ENCODE measurements around the gene RASA3.
"Not testable (repeated sequence)": the region's sequence is repeated elsewhere in the genome, so short reads cannot be mapped to it uniquely, and the experiment has no call there.

The RASA3 gene

DNA sequence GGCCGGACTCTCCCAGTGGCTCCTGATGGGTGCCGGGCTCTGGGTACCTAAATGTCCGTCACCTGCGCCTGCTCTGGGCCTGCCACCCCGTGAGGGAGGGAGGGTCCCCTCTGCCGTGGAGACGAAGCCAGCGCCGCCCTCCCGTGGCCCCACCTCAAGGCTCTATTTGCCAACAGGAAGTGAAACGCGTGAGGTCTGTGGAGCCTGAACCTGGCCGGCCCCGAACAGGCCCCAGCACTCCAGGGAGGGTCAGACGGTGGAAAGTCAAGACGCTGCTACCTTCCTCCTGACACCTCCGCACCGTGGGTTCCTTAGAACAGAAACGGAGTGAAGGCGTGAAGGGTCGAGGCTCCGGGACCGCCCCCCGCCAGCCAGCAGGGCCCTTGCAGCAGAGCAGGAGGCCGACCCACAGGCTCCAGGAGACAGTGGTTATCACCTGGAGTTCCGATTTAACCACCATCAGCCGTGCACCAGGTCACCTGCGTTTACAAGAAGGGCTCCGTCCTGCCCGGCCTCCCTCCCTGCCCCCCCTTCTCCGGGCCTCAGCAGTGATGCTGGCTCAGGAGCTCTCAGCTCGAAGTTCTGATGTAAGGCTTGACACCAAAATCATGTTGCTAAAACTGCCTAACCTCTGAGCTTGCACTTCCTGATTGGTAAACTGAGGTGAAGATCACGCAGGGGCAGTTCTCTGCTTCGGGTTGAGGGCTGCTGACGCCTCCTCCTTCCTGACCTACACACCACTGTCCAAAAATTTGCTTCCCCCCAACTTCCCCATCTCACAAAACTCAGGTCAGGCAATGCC is 107.6 kb downstream of the RASA3 start:
- H3K4me3 ChIP-seq (replicated peaks; ENCODE audit: low read depth, low read length) = no peak overlapping the region
- TF ChIP-seq, protein P1, sequence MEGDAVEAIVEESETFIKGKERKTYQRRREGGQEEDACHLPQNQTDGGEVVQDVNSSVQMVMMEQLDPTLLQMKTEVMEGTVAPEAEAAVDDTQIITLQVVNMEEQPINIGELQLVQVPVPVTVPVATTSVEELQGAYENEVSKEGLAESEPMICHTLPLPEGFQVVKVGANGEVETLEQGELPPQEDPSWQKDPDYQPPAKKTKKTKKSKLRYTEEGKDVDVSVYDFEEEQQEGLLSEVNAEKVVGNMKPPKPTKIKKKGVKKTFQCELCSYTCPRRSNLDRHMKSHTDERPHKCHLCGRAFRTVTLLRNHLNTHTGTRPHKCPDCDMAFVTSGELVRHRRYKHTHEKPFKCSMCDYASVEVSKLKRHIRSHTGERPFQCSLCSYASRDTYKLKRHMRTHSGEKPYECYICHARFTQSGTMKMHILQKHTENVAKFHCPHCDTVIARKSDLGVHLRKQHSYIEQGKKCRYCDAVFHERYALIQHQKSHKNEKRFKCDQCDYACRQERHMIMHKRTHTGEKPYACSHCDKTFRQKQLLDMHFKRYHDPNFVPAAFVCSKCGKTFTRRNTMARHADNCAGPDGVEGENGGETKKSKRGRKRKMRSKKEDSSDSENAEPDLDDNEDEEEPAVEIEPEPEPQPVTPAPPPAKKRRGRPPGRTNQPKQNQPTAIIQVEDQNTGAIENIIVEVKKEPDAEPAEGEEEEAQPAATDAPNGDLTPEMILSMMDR (IDR thresholded peaks at IDR 0.05; ENCODE audit: low read depth, low read length, missing control alignments) = no peak
- DNase-seq (ENCODE audit: extremely low read depth, low read depth) = no peak

DNA sequence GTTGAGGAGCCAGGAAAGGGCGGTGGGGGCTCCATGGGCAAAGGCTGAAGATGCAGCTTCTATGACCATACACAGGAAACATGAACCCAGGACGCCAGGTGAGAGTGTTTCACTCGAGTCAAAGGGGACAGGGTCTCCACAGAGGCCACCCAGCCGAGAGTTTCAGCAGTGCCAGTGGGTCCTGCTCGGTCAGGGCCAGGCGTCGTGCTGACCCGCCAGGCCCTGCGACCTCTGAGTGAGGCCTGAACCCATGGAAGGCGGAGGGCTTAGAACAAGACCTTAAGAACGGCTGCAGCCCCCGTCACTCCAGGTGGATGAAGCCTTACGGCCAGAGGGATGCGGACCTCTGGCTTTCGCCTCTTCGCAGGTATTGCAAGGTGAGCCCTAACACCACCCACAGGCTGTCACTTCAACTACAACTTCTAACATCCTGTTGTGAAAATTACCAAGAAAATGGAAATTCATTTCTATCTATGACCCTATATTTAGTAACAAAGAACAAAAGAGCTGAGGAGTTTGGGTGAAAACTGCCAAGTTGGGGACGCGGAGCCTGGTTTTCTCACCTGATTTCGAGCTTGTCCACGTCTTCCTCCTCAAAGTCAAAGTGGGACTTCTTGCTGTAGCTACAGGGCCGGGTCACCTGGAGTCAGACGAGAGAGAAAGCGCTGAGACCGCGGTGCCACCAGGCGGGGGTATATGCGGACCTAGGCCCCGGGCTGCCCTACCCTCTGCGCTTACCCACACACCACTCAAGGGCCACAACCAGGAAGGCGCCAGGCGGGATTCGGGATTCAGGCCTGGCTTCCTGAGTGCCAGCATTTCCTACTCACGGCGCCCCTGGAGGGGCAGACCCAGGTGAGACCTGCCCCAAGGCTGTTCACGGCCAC is 108.5 kb downstream of the RASA3 start:
- H3K4me3 ChIP-seq (replicated peaks; ENCODE audit: low read depth, low read length) = no peak overlapping the region
- TF ChIP-seq, protein P1 (IDR thresholded peaks at IDR 0.05; ENCODE audit: low read depth, low read length, missing control alignments) = no peak
- DNase-seq (ENCODE audit: extremely low read depth, low read depth) = no peak

DNA sequence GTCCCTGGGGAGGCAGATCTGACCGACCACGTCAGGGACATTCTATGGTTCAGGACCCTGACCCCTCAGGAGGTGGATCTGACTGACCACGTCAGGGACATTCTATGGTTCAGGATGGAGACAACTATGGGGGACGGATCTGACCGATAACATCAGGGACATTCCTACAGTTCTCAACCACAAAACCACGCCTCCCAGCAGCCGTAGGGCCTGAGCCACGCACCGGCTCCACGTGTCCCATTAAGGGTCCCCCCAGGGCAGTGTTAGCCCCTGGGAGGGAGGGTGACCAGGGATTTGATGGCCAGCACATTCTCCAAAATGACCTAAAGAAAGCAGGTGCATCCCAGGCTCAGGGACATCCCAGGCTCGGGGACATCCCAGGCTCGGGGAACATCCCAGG is 109.5 kb downstream of the RASA3 start:
- H3K4me3 ChIP-seq (replicated peaks; ENCODE audit: low read depth, low read length) = no peak overlapping the region
- DNase-seq (ENCODE audit: extremely low read depth, low read depth) = no peak
- TF ChIP-seq, protein P1 (IDR thresholded peaks at IDR 0.05; ENCODE audit: low read depth, low read length, missing control alignments) = no peak

DNA sequence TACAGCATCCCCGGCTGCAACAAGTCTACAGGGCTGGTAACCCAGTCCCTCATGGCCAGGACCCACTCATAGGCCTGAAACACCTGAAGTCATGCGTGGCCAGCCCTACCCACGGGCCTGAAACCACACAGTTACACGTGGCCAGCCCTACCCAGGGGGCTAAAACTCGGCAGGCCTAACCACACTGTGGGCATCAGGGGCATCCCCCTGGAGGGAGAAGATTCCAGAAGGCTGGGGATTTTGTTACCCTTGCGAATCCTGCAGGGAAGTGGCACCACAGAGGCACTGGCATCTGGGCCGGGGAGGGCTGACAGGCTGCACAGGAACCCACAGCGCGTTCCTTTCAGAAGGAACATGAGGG is 110.1 kb downstream of the RASA3 start:
- TF ChIP-seq, protein P1 (IDR thresholded peaks at IDR 0.05; ENCODE audit: low read depth, low read length, missing control alignments) = no peak
- DNase-seq (ENCODE audit: extremely low read depth, low read depth) = no peak
- H3K4me3 ChIP-seq (replicated peaks; ENCODE audit: low read depth, low read length) = no peak overlapping the region

DNA sequence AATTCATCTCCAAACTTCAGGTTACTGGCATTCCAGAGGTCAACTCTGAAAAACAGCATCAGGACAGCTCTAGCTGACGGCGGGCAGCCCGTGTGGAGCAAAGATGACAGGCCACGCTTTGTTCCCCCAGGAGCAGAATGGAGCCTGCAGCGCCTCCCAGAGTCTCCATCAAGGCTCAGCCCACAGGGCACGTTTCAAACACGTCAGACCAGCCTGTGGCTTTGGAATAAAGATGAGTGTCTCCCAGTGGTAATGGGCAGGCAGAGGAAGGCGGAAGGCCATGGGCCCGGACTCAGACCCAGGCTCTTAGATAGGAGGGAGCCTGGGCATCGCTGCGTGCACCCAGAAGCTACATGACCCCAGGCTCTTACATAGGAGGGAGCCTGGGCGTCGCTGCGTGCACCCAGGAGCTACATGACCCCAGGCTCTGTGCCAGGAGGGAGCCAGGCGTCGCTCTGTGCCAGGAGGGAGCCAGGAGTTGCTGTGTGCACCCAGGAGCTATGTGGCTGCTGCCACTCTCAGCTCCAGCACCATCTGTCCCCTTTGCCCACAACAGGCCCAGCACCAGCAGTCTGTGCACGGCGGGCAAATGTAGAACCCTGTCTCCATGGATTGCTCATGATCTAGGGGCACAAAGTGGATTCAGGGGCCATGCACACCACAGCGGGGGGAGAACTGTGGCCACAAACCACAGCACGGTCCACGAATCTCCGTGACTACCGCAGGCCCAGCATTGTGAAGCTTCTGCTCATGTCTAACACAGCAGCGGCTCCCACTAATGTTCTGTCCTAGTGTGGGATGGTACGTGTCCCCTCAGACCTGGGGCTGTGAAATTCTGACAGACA is 110.7 kb downstream of the RASA3 start:
- TF ChIP-seq, protein P1 (IDR thresholded peaks at IDR 0.05; ENCODE audit: low read depth, low read length, missing control alignments) = no peak
- no peak overlapping the region for H3K4me3 ChIP-seq (replicated peaks; ENCODE audit: low read depth, low read length)
- no peak for DNase-seq (ENCODE audit: extremely low read depth, low read depth)

DNA sequence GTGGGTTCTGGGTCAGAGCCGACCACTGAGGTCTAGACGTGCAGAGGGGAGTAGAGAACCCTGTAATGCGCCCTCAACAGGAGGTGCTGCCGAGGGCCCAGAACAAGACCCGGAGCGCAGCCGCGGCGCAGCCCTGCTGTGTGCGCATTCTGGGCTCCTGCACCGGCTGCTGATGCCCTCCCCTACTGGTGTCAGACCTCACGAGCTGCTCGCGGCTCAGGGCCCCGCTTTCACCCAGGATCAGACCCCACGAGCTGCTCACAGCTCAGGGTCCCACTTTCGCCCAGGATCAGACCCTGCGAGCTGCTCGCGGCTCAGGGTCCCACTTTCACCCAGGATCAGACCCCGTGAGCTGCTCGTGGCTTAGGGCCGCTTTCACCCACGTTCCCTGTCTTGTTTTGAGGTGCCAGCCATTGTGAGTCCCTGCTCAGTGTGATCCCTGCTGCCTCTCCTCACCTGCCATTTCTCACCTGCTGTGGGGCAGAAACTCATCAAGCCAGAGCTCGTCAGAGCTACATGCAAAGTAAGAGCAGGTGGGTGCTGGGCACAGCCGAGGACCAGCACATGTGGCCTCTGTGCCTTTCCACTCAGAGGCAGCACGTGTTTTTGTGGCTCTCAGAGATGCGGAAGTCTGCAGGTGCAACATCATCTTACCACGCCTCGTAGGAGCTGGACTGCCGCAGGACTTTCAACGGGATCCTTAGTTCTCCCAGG is 111.5 kb downstream of the RASA3 start:
- no peak for DNase-seq (ENCODE audit: extremely low read depth, low read depth)
- TF ChIP-seq, protein P1 (IDR thresholded peaks at IDR 0.05; ENCODE audit: low read depth, low read length, missing control alignments) = no peak
- H3K4me3 ChIP-seq (replicated peaks; ENCODE audit: low read depth, low read length) = no peak overlapping the region

DNA sequence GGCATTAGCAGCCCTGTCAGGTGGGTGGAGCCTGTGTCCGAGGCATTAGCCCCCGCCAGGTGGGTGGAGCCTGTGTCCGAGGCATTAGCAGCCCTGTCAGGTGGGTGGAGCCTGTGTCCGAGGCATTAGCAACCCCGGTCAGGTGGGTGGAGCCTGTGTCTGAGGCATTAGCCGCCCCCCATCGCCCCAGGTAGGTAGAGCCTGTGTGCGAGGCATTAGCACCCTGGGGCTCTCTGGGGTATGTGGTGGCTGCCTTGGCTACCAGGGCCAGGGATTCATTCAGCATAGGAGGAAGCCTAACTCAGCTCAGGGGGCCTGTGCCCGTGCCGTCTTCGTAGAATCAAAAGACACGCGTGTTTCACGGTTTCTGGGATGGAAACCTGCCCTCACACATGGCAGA is 112.3 kb downstream of the RASA3 start:
- not testable (repeated sequence) for DNase-seq (ENCODE audit: extremely low read depth, low read depth); H3K4me3 ChIP-seq (replicated peaks; ENCODE audit: low read depth, low read length)
